HG03457 (cell line): ENCODE results near the gene DTNBP1.
"Not testable (repeated sequence)": the region's sequence is repeated elsewhere in the genome, so short reads cannot be mapped to it uniquely, and the experiment has no call there.

Experiments
- ATAC-seq: cut with Tn5 transposase; IDR thresholded peaks from one replicate; pipeline ENCODE4 v1.9.1; 2021; ENCODE audit warnings: moderate number of reproducible peaks; ENCODE audit not compliant: unreplicated experiment

The DTNBP1 gene

DNA sequence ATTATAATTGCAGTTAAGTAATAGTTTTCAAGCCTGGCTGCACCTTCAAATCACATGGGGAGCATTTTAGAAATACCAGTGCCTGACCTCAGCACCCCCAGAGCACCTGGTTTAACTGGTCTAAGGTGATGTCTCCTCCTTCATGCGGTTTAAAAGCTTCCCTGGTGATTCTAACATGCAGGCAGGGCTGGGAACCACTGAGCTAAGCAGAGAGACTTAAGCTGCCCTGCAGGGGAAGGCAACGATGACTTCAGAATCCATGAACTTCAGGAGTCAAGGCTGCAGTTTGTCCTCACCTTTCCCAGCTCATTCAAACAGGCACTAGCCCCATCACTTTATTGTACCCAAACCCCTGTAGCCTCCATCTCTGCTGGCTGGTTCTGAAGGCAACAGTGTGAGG is 6.1 kb upstream of the DTNBP1 start:
- ATAC-seq = no peak

- ATAC-seq = not testable (repeated sequence)
These were observed 4.1 kb upstream of the DTNBP1 start for GRCh38 chr6:15666896-15667295.

- ATAC-seq = no peak
These were observed 2.4 kb upstream of the DTNBP1 start for GRCh38 chr6:15665237-15665636.

GRCh38 chr6:15663130-15663871 is 473 bp upstream of the DTNBP1 start:
- ATAC-seq = no peak

GRCh38 chr6:15661853-15662325 is 939 bp downstream of the DTNBP1 start:
- ATAC-seq = no peak

- ATAC-seq = no peak
These were observed 3.6 kb downstream of the DTNBP1 start for GRCh38 chr6:15659181-15659580.

DNA sequence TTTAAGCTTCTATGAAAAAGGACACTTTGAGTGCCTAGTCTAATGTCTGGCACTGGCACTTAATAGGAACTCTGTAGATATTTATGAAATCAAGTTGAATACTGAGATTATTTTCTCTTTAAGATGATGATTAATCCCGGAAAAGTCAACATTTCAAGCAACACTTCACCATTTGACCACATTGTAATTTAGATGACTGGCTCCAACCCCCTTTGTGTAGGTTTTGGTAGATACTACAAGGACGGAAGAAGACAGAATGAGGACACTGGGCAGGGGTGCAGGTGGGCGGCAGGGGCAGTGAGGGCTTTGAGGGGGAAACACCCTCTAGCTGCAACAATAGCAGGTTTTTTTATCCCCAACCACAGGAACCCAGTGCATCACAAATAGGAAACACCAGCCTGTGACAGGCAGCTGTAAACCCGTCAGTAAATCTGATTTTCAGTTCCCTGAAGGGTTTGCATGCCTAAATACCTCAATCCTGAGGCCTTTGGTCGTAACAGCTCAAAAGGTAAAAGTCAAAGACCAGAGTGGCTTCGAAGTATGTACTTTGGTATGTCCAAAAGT is 4.6 kb downstream of the DTNBP1 start:
- no peak for ATAC-seq

GRCh38 chr6:15657290-15657689 is 5.5 kb downstream of the DTNBP1 start:
- no peak for ATAC-seq

DNA sequence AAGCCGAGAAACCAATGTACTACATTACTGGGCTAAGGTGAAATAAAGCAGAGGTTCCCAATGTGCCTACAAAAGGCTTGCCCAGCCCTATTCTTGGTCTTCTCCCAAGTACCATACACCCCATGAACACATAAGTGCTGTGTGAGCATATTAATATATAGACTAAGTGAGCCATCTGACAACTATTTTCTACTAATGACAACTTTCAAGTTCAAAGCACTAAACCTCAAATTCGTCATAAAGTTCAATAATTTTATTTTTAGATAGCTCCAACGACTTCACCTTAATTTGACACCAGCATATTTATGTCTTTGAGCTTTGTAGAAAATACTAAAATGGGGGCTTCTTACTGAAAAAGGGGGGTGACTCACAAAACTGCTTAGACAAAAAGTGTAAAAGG is 6.7 kb downstream of the DTNBP1 start:
- no peak for ATAC-seq

DNA sequence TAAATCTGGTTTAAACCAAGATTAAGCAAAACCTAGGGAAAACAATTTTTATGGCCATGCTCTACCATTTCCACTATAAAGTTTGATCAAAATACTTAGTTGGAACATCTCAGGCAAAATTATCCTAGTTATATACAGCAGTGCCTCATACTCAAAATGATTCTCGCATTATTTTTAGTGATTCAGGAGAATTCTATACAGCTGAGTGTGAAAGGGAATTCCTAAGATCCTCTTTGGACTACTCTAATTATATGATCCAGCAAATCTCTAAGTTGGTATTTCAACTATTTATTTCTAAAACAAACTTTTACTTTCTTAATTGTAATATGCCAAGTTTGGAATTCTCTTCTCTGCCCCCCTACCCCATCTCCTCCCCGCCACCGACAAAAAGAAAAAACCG is 8.6 kb downstream of the DTNBP1 start:
- no peak for ATAC-seq

- ATAC-seq = no peak
These were observed 9.2 kb downstream of the DTNBP1 start for GRCh38 chr6:15653581-15653980.

GRCh38 chr6:15650004-15650559 is 12.7 kb downstream of the DTNBP1 start:
- ATAC-seq = not testable (repeated sequence)

- ATAC-seq = no peak
These were observed 17.9 kb downstream of the DTNBP1 start for GRCh38 chr6:15644904-15645303.

- ATAC-seq = no peak
These were observed 19.3 kb downstream of the DTNBP1 start for GRCh38 chr6:15643542-15643941.

DNA sequence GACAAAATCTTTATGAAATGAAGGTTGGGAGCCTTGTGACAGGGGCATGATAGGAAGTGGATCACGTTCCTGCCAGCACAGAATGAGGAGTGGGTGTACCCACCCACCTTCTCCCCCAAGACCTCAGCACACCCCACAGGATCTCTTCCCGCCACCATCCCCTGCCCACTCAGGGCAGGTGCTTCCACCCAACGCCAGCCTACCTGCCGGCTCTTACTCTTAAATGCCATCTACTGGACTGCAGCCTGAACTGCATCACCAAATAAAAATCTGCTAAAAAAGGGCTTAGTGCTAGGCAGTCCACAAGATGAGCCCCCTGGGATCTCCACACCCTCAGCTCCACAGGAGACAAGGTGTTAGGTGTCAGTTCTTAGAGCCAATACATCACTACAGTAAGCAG is 20.6 kb downstream of the DTNBP1 start:
- no peak for ATAC-seq

- ATAC-seq = no peak
These were observed 24.5 kb downstream of the DTNBP1 start for GRCh38 chr6:15638373-15638772.

DNA sequence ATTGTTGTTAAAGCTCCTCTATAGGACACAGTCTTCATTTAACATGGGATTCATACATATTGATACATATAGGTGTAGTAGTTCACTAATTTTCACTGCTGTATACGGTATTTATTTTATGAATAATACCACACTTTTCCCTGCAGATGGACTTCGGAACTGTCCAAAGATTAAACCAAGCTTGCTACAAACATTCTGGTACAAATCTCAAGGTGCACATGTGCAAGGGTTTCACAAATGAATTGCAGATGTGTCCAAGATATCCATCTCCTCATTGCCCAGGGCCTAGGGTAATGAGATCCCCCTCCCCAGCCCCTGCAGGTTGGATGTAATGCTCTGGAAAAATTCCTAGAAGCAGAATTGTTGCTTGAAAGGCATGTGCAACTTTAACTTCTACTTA is 31.4 kb downstream of the DTNBP1 start:
- ATAC-seq = no peak

GRCh38 chr6:15630202-15630601 is 32.6 kb downstream of the DTNBP1 start:
- no peak for ATAC-seq

DNA sequence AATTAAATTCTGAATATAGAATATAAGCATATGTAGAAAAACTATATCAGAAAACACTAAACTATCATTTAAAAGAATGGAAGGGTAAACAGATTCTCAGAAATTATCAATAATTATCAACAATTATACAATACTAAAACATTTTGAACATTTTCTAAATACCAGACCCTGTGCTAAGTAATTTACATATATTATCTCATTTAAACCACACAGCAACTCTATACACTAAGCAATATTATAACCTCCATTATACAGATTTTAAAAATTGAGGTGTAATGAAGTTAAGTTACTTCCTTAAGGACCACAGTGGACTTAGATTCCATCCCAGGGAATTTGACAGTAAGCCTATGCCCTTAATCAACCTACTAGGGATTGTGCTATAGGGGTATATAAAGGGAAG is 33.3 kb downstream of the DTNBP1 start:
- ATAC-seq = no peak

- no peak for ATAC-seq
These were observed 34.2 kb downstream of the DTNBP1 start for GRCh38 chr6:15628499-15629131.

DNA sequence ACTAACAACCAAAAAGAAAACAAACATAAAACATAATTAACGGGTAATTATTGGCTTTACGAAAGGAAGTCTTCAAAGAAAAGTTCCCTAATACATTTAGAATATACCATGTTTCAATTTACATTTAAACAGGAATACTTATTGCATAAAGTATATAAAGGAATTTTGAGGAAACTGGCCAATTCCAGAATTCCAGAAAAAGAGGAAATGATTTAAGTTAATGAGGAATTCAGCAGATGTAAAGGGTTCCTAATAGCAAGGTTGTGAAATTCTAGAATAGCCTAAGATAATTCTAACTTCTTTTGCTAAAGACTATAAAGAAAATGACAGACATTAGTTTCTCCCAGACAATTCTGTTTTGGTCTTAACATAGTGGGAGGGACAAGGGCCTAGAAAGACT is 35.0 kb downstream of the DTNBP1 start:
- ATAC-seq = no peak
